Calu3 (cell line): ENCODE data around the gene CCDC15. TPM values are rescaled to one million over a fixed set of nuclear protein-coding genes. Genes with fewer than 3 reads are reported as not detected.
"Not testable (repeated sequence)": the region's sequence is repeated elsewhere in the genome, so short reads cannot be mapped to it uniquely, and the experiment has no call there.

Experiments used
- BruUV-seq: library from RNA; stranded (reverse); fragments of 400-500 nt; replicated peaks from 2 replicates; lab custom pipeline; 2021; lab: Mats Ljungman, UMichigan
- CTCF ChIA-PET: fragments of 300-600 bp; sonication (Branson Sonifier 250); formaldehyde crosslinking; loops from one replicate; lab custom pipeline; 2022; ENCODE audit warnings: antibody characterized with exemption; lab: Charles Lee
- DNase-seq: peaks from one replicate; pipeline ENCODE4 v3.0.0; 2022
- H3K27ac Mint-ChIP-seq: one replicate; pipeline ENCODE4 v1.8.0; 2022; ENCODE audit warnings: mixed read lengths; ENCODE audit not compliant: unreplicated experiment
- H3K27me3 Mint-ChIP-seq: one replicate; pipeline ENCODE4 v1.8.0; 2022; ENCODE audit warnings: mixed read lengths; ENCODE audit not compliant: unreplicated experiment
- H3K36me3 Mint-ChIP-seq: one replicate; pipeline ENCODE4 v1.8.0; 2022; ENCODE audit warnings: mild to moderate bottlenecking, moderate library complexity, mixed read lengths; ENCODE audit not compliant: insufficient read depth, unreplicated experiment
- H3K4me1 Mint-ChIP-seq: one replicate; pipeline ENCODE4 v1.8.0; 2022; ENCODE audit warnings: mild to moderate bottlenecking, low read depth, mixed read lengths; ENCODE audit not compliant: unreplicated experiment
- H3K4me3 Mint-ChIP-seq: one replicate; pipeline ENCODE4 v1.8.0; 2022; ENCODE audit warnings: mild to moderate bottlenecking, low read depth, moderate library complexity, mixed read lengths; ENCODE audit not compliant: unreplicated experiment
- H3K9me3 Mint-ChIP-seq: one replicate; pipeline ENCODE4 v1.8.0; 2022; ENCODE audit warnings: low read depth, mixed read lengths; ENCODE audit not compliant: unreplicated experiment
- CTCF ChIP-seq: fragments of 200-600 bp; IDR thresholded peaks from one replicate; pipeline ENCODE4 v1.8.0; 2022; ENCODE audit warnings: antibody characterized with exemption; ENCODE audit not compliant: unreplicated experiment
- intact Hi-C: fragments of 100-400 bp; cut with micrococcal nuclease; formaldehyde crosslinking; loops from one replicate; pipeline ENCODE4 v1.10.0; 2022; ENCODE audit not compliant: unreplicated experiment
- total RNA-seq: library from RNA; stranded (reverse); gene quantifications from 2 replicates; pipeline ENCODE4 v1.2.3, GENCODE V29; 2022

The CCDC15 gene
- total RNA-seq, 1 experiment from 2014 or later: 2.3 TPM

GRCh38 chr11:125020342-125020741 lies 66.3 kb downstream of the CCDC15 start:
- no TSS peak for BruUV-seq
- intact Hi-C loops: no loop called here
- no peak for DNase-seq
- Mint-ChIP-seq H3K9me3 (no peaks in the 10 kb centered on the region), H3K27ac (no peak overlapping the region), H3K4me1 (no peaks in the 10 kb centered on the region), H3K36me3 (no peaks in the 10 kb centered on the region), H3K4me3 (no peak overlapping the region), H3K27me3 (no peaks in the 10 kb centered on the region)
- TF ChIP-seq CTCF: no peak
- CTCF ChIA-PET: no interaction called here

DNA sequence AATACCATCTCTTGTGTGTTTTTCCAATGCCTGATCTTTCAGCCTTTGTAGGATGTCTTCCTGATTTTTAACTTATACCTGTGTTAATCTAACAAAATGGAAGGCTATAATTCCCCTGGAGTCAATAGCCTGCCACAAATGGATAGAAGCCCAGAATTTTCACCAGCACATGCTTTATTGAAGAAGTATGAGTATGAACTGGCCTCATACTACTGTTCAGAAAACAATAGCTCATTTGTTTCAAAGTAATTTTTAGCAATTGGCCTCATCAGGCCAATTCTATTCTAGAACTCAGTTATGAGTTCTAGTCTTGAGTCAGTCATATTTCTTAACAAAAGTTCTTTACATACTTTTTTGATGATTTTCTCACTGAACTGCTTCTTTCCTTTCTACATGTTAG lies 68.5 kb downstream of the CCDC15 start:
- no peak for DNase-seq
- no peak overlapping the region for H3K27ac Mint-ChIP-seq
- no peak for TF ChIP-seq CTCF
- no peaks in the 10 kb centered on the region for H3K4me1 Mint-ChIP-seq
- intact Hi-C loops: no loop called here
- H3K27me3 Mint-ChIP-seq: no peaks in the 10 kb centered on the region
- no peaks in the 10 kb centered on the region for H3K36me3 Mint-ChIP-seq
- CTCF ChIA-PET: no interaction called here
- BruUV-seq: no TSS peak
- no peaks in the 10 kb centered on the region for H3K9me3 Mint-ChIP-seq
- H3K4me3 Mint-ChIP-seq: no peak overlapping the region

GRCh38 chr11:125025968-125026367 lies 72.0 kb downstream of the CCDC15 start:
- Mint-ChIP-seq H3K4me1 (no peaks in the 10 kb centered on the region), H3K27me3 (no peaks in the 10 kb centered on the region), H3K27ac (no peak overlapping the region), H3K9me3 (no peaks in the 10 kb centered on the region), H3K36me3 (no peaks in the 10 kb centered on the region), H3K4me3 (no peak overlapping the region)
- intact Hi-C loops: no loop called here
- DNase-seq: no peak
- no TSS peak for BruUV-seq
- no peak for TF ChIP-seq CTCF
- CTCF ChIA-PET: no interaction called here

- H3K9me3 Mint-ChIP-seq, H3K27me3 Mint-ChIP-seq, H3K36me3 Mint-ChIP-seq, DNase-seq, intact Hi-C loops, H3K4me3 Mint-ChIP-seq, CTCF ChIA-PET, BruUV-seq, H3K27ac Mint-ChIP-seq, H3K4me1 Mint-ChIP-seq: not testable (repeated sequence)
Observed at GRCh38 chr11:125029431-125029830, 75.4 kb downstream of the CCDC15 start.

- CTCF ChIA-PET: no interaction called here
- DNase-seq: no peak
- Mint-ChIP-seq H3K27ac (no peak overlapping the region), H3K4me1 (peaks cover 8% of the 10 kb centered on the region), H3K9me3 (peaks cover 5% of the 10 kb centered on the region), H3K36me3 (no peaks in the 10 kb centered on the region), H3K27me3 (no peaks in the 10 kb centered on the region), H3K4me3 (no peak overlapping the region)
- intact Hi-C loops: no loop called here
- BruUV-seq: no TSS peak
- TF ChIP-seq CTCF: no peak
Observed at GRCh38 chr11:125036933-125037332, 82.9 kb downstream of the CCDC15 start.
